C4-2B (cell line): ENCODE data around the gene KANSL2.
"Not testable (repeated sequence)": the region's sequence is repeated elsewhere in the genome, so short reads cannot be mapped to it uniquely, and the experiment has no call there.

Experiments
- CTCF ChIP-seq: fragments of 450-650 bp; conservative IDR thresholded peaks from 2 replicates; pipeline ENCODE4 v1.5.1; 2017; ENCODE audit warnings: mild to moderate bottlenecking
- ZFX ChIP-seq: fragments of 450-650 bp; IDR thresholded peaks from 2 replicates; pipeline ENCODE4 v1.6.1; 2017

- TF ChIP-seq CTCF, ZFX: not testable (repeated sequence)
Observed at GRCh38 chr12:48720737-48721136, 38.7 kb upstream of the KANSL2 start.
